Activated naive CD8-positive, alpha-beta T cell treated with anti-CD3 and anti-CD28 coated beads, Interleukin-2, amount 10 ng/mL, durations not matched to agents 7 days and 5 days (primary cell): Measurements from ENCODE around the gene GTPBP6. TPM values are rescaled to one million over a fixed set of nuclear protein-coding genes. Genes with fewer than 3 reads are reported as not detected.
"Not testable (repeated sequence)": the region's sequence is repeated elsewhere in the genome, so short reads cannot be mapped to it uniquely, and the experiment has no call there.

Experiments used
- ATAC-seq: fragments of 150-1000 bp; cut with Tn5 transposase; one replicate; pipeline ENCODE4 v1.10.0; 2021; ENCODE audit warnings: low read depth, moderate library complexity
- POLR2A ChIA-PET: fragments of 350-600 bp; sonication (Branson Sonifier 250); formaldehyde crosslinking; loops from one replicate; lab custom pipeline; 2021; ENCODE audit warnings: antibody characterized with exemption; lab: Charles Lee
- DNase-seq: peaks from one replicate; pipeline ENCODE4 v3.0.0; 2021
- H3K27ac Mint-ChIP-seq: one replicate; pipeline ENCODE4 v1.8.0; 2022; ENCODE audit warnings: mild to moderate bottlenecking, mixed read lengths
- H3K27me3 Mint-ChIP-seq: one replicate; pipeline ENCODE4 v1.8.0; 2022; ENCODE audit warnings: mild to moderate bottlenecking, moderate library complexity, mixed read lengths
- H3K36me3 Mint-ChIP-seq: one replicate; pipeline ENCODE4 v1.8.0; 2021; ENCODE audit warnings: mild to moderate bottlenecking, mixed read lengths
- H3K4me1 Mint-ChIP-seq: one replicate; pipeline ENCODE4 v1.8.0; 2021; ENCODE audit warnings: mixed read lengths
- H3K4me3 Mint-ChIP-seq: one replicate; pipeline ENCODE4 v1.8.0; 2022; ENCODE audit warnings: mild to moderate bottlenecking, moderate library complexity, mixed read lengths
- H3K9me3 Mint-ChIP-seq: one replicate; pipeline ENCODE4 v1.8.0; 2021; ENCODE audit warnings: mixed read lengths
- total RNA-seq, 2 experiments: library from RNA; stranded (reverse); gene quantifications; one replicate each; pipeline ENCODE4 v1.2.3, GENCODE V29; 2021

The GTPBP6 gene
- total RNA-seq, 2 experiments from 2014 or later, result 63.1 to 64.5 TPM

GRCh38 chrX:258291-259040 lies 60.1 kb downstream of the GTPBP6 start:
- H3K27ac Mint-ChIP-seq, result no peak overlapping the region
- no peak for ATAC-seq
- H3K4me3 Mint-ChIP-seq, result no peak overlapping the region
- H3K9me3 Mint-ChIP-seq, result no peaks in the 10 kb centered on the region
- POLR2A ChIA-PET, result no interaction called here
- no peaks in the 10 kb centered on the region for H3K4me1 Mint-ChIP-seq
- DNase-seq, result no peak
- no peaks in the 10 kb centered on the region for H3K27me3 Mint-ChIP-seq
- H3K36me3 Mint-ChIP-seq, result no peaks in the 10 kb centered on the region

GRCh38 chrX:257681-258289 lies 60.8 kb downstream of the GTPBP6 start:
- H3K27ac Mint-ChIP-seq, result no peak overlapping the region
- H3K36me3 Mint-ChIP-seq, result no peaks in the 10 kb centered on the region
- H3K4me1 Mint-ChIP-seq, result no peaks in the 10 kb centered on the region
- H3K9me3 Mint-ChIP-seq, result peaks cover under 1% of the 10 kb centered on the region
- POLR2A ChIA-PET, result no interaction called here
- H3K4me3 Mint-ChIP-seq, result no peak overlapping the region
- DNase-seq (no peak), ATAC-seq (no peak)
- H3K27me3 Mint-ChIP-seq, result no peaks in the 10 kb centered on the region

GRCh38 chrX:257054-257453 lies 61.5 kb downstream of the GTPBP6 start:
- H3K27me3 Mint-ChIP-seq, H3K9me3 Mint-ChIP-seq, H3K4me1 Mint-ChIP-seq, POLR2A ChIA-PET, DNase-seq, H3K27ac Mint-ChIP-seq, ATAC-seq, H3K36me3 Mint-ChIP-seq, H3K4me3 Mint-ChIP-seq: not testable (repeated sequence)

- Mint-ChIP-seq H3K27ac (no peak overlapping the region), H3K4me1 (peaks cover 9% of the 10 kb centered on the region), H3K27me3 (no peaks in the 10 kb centered on the region), H3K9me3 (peaks cover 12% of the 10 kb centered on the region), H3K4me3 (no peak overlapping the region), H3K36me3 (peaks cover 8% of the 10 kb centered on the region)
- POLR2A ChIA-PET, result no interaction called here
- DNase-seq (no peak), ATAC-seq (no peak)
These were observed 62.7 kb downstream of the GTPBP6 start for GRCh38 chrX:255923-256331.

Other genes starting within 250 kb of the GTPBP6 start
- gene PLCXD1, start 37.4 kb downstream of the GTPBP6 start, total RNA-seq, result 10 to 100 TPM; 57.3 to 61.2 TPM
- gene PPP2R3B, start 68.1 kb upstream of the GTPBP6 start, total RNA-seq, result 10 to 100 TPM; 40.3 to 40.7 TPM